Psoas muscle (tissue), 8 donors: Measurements from ENCODE around the gene RGCC. TPM values are rescaled to one million over a fixed set of nuclear protein-coding genes. Genes with fewer than 3 reads are reported as not detected.
A peak's percentile ranks its signal among the peaks of the same experiment; 100 is the strongest.

Source experiments
- ATAC-seq, 4 donors: fragments of 200-7000 bp; cut with Tn5 transposase; one replicate each; pipeline ENCODE4 v1.9.1; 2020; ENCODE audit warnings: moderate library complexity in 3 of 4, mild to moderate bottlenecking in 2 of 4
- DNase-seq, 2 donors: peaks; one replicate each; pipeline ENCODE4 v3.0.0-alpha.2; 2020
- H3K27ac ChIP-seq: fragments of 200-600 bp; one replicate; pipeline ENCODE4 v1.8.0; 2022
- H3K27me3 ChIP-seq, 3 donors: fragments of 200-600 bp in 1 of 3; one replicate each; pipeline versions ENCODE4 v1.6.1 to v1.8.0; 2013 to 2022; ENCODE audit warnings: low read length in 2 of 3, mild to moderate bottlenecking in 2 of 3, moderate library complexity in 1 of 3; ENCODE audit not compliant: insufficient read depth in 3 of 3
- H3K36me3 ChIP-seq, 2 donors: fragments of 200-600 bp in 1 of 2; one replicate each; pipeline versions ENCODE4 v1.6.1 to v1.8.0; 2013 to 2022; ENCODE audit warnings: low read depth in 1 of 2, mild to moderate bottlenecking in 1 of 2, moderate library complexity in 1 of 2; ENCODE audit not compliant: insufficient read depth in 1 of 2
- H3K4me1 ChIP-seq: fragments of 200-600 bp; one replicate; pipeline ENCODE4 v1.8.0; 2022
- H3K4me3 ChIP-seq: fragments of 200-600 bp; one replicate; pipeline ENCODE4 v1.8.0; 2022; ENCODE audit warnings: mild to moderate bottlenecking
- H3K9me3 ChIP-seq: fragments of 200-600 bp; one replicate; pipeline ENCODE4 v1.8.0; 2022
- WGBS, 3 donors: extraction: QIAGEN DNeasy Blood & Tissue Kit; methylation state at CpG; one replicate each; pipeline versions ENCODE4 v1.1.6 to v1.1.7; 2013; 5-methylcytosine and 5-hydroxymethylcytosine counted together
- intact Hi-C, 2 donors: fragments of 100-400 bp; cut with DNase I; formaldehyde crosslinking; loops; one replicate each; pipeline versions ENCODE4 v1.11.0 to v1.14.2; 2022
- polyA plus RNA-seq, 3 donors: library from polyadenylated mRNA; stranded (reverse); fragments of 200-250 nt; gene quantifications; one replicate each; pipeline ENCODE4 v1.2.3, GENCODE V29; 2013
- total RNA-seq, 4 donors: library from RNA; stranded (reverse); fragmentation: NEBNext Ultra II Directional in 2 of 4; extraction: Animal tissue kit (Norgen Biotek cat#: 25700) in 2 of 4; gene quantifications; one replicate each; pipeline versions ENCODE4 v1.2.1 to v1.2.4, GENCODE V29; 2021 to 2023
- TF ChIP-seq, protein P1 (sequence below): fragments of 200-600 bp; IDR thresholded peaks from one replicate; pipeline ENCODE4 v1.8.0; 2022; ENCODE audit warnings: antibody characterized with exemption
- donor health status: healthy with polysubstance abuse.
- donor health status: DM: no; HTN: no; CAD: no; lungs with moderate emphysema.
- donor health status: Bipolar disorder and iron deficiency.
- donor health status: healthy.
- donor health status: DM: yes; HTN: yes; CAD: no.
- donor health status: DM: no; HTN: no; CAD: no.
- donor health status: DM: no; HTN: no; CAD: no.
- donor health status: DM: yes; HTN: yes; CAD: no.

The RGCC gene
- total and polyA plus RNA-seq, 7 donors = 10.1 to 35.1 (median 19.1) TPM

DNA sequence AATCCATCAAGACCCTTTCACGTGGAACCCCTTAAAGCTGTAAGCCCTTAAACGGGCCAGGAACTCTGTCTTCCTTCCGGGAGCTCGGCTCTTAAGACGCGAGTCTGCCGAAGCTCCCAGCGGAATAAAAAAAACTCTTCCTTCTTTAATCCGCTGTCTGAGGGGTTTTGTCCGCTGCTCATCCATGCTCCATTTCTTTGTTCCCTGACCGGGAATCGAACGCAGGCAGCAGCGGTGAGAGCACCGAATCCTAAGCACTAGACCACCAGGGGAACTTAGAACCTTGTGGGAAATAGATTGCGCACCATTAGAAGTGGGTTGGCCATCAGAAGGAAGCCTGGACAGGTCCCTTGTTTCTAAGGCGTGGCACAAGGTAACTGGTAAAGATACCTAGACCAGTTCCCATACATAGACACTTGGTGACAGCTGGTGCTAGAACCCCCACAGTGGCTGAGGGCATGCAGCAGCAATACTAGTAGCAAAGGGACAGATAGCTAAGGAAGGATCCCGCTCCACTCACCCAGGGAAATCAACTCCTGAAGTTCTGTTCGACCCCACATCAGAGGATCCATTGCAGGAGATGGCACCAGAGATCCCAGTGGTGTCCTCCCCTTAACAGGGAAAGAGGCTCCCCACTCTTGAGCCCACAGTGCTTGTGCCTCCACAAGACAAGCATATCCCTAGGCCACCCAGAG, 1.5 kb upstream of the RGCC start:
- intact Hi-C loops = loop anchor here (5.0 to 10.0 kb wide), 2 partner anchors 189 to 196 kb away; no protein-coding TSS in a partner anchor
- Histone ChIP-seq H3K4me3 (no peak overlapping the region), H3K27ac (no peak overlapping the region), H3K9me3 (no peaks in the 10 kb centered on the region), H3K4me1 (peaks cover 14% of the 10 kb centered on the region), H3K36me3 (no peaks in the 10 kb centered on the region), H3K27me3 (peaks cover 0 to 53% (median 7%) of the 10 kb centered on the region in 3 donors)
- WGBS, 3 donors = 46 to 47% (median 46%) methylated on average over 19 of the region's 19 CpGs
- TF ChIP-seq, protein P1, sequence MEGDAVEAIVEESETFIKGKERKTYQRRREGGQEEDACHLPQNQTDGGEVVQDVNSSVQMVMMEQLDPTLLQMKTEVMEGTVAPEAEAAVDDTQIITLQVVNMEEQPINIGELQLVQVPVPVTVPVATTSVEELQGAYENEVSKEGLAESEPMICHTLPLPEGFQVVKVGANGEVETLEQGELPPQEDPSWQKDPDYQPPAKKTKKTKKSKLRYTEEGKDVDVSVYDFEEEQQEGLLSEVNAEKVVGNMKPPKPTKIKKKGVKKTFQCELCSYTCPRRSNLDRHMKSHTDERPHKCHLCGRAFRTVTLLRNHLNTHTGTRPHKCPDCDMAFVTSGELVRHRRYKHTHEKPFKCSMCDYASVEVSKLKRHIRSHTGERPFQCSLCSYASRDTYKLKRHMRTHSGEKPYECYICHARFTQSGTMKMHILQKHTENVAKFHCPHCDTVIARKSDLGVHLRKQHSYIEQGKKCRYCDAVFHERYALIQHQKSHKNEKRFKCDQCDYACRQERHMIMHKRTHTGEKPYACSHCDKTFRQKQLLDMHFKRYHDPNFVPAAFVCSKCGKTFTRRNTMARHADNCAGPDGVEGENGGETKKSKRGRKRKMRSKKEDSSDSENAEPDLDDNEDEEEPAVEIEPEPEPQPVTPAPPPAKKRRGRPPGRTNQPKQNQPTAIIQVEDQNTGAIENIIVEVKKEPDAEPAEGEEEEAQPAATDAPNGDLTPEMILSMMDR = no peak
- DNase-seq (no peak), ATAC-seq (no peak)

DNA sequence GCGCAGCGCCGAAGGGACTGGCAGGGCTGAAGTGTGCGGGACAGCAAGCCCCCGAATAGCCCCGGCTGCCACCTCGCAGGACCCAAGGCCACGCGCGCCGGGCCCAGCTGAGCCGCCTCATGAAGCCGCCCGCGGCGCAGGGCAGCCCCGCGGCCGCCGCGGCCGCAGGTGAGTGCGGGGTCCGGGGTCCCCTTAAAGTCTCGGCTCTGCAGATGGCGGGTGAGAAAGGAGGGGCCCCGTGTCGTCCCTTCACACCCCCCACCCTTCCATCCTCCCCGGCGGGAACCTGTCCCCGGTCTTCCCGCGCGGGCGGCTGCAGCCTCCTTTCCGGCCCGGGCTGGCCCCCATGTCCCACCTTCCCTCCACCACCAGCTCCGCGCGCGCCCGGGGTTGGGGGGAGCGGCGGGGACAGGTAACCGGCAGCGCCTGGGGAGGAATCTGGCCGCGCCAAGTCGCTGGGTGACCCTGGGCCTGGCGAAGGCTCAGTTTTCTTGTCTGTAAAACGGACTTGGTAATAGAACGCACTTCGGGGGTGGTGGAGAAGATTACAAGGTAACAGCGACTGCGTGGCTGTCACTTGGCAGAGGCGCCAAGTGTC, 338 bp downstream of the RGCC start:
- Histone ChIP-seq H3K4me1 (peaks cover 14% of the 10 kb centered on the region), H3K27ac (peak overlapping the region; percentile 52), H3K4me3 (peak overlapping the region; percentile 79), H3K9me3 (no peaks in the 10 kb centered on the region), H3K36me3 (no peaks in the 10 kb centered on the region), H3K27me3 (peaks cover 0 to 56% (median 7%) of the 10 kb centered on the region in 3 donors)
- DNase-seq (peak; percentile 27 to 57), ATAC-seq (peak; percentile 12 to 26 (median 22))
- intact Hi-C loops = loop anchor here (5.0 to 10.0 kb wide), 2 partner anchors 187 to 195 kb away; no protein-coding TSS in a partner anchor
- WGBS, 3 donors = 0 to 2% (median 1%) methylated on average over 30 to 56 of the region's 56 CpGs
- TF ChIP-seq, protein P1 = no peak

DNA sequence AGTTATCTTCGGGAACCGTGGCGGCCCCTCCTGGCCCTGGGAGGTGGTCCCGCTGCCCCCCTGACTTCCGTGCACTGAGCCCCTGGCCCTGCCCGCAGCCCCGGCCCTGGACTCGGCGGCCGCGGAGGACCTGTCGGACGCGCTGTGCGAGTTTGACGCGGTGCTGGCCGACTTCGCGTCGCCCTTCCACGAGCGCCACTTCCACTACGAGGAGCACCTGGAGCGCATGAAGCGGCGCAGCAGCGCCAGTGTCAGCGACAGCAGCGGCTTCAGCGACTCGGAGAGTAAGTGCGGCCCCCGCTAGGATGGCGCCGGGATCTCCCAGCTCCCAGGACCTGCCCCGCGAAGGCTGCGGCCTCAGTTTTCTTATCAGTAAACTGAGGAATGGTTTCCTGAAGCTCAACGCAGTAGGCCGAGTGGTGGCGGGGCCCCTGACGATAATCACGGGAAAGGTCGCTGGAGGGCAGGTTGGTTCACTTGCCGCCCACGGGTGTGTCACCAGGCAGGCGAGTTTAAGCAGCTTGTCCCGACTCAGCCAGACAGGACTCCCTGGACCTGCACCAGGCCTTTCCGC, 924 bp downstream of the RGCC start:
- Histone ChIP-seq H3K27me3 (peaks cover 0 to 56% (median 7%) of the 10 kb centered on the region in 3 donors), H3K27ac (peak overlapping the region; percentile 52), H3K9me3 (no peaks in the 10 kb centered on the region), H3K4me3 (peak overlapping the region; percentile 79), H3K36me3 (no peaks in the 10 kb centered on the region), H3K4me1 (peaks cover 14% of the 10 kb centered on the region)
- intact Hi-C loops = loop anchor here (5.0 to 10.0 kb wide), 2 partner anchors 187 to 194 kb away; no protein-coding TSS in a partner anchor
- ATAC-seq (peak; percentile 31 to 69 (median 48)), DNase-seq (peak; percentile 40 to 59)
- WGBS, 3 donors = 3% methylated on average over 42 to 50 of the region's 50 CpGs
- TF ChIP-seq, protein P1 = no peak

DNA sequence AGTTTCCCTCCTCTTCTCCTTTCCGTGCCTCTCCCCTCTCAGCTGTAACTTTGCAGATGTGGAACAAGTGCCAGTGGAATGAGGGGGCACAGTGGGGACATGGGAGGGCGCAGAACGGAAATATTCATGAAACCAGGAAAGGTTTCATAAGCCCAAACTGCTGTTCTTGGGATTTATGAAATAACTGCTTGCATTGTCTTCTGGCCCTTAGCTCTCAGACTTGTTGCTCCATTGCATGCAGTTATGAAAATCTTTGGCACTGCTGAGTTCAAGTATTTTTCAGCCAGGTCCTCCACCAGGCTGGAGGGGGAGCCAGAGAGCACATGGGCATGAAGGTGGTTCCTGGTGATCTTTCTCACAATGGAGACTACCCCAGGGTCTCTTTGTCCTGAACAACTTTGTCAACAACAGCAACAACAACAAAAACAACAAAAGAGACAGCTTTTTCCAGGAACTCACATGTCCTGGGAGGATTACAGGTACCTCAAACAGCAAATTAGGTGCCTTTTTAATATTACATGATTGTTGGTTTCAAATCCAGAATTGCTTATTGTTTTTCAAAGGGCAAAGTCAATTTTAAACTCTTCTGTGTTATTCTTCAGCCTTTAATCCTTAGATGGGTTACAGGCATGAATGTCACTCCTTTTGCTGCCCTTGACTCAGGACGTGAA, 1.5 kb downstream of the RGCC start:
- ATAC-seq (peak in 3 of 4 donors; percentile 43 to 71 (median 62)), DNase-seq (peak in 1 of 2 donors; percentile 37)
- peak overlapping the region; percentile 79 for H3K4me3 ChIP-seq
- no peaks in the 10 kb centered on the region for H3K36me3 ChIP-seq
- peak overlapping the region; percentile 52 for H3K27ac ChIP-seq
- TF ChIP-seq, protein P1 = peak; percentile 49
- 28 to 39% (median 36%) methylated on average over 4 of the region's 4 CpGs for WGBS, 3 donors
- peaks cover 14% of the 10 kb centered on the region for H3K4me1 ChIP-seq
- intact Hi-C loops = loop anchor here (5.0 to 10.0 kb wide), 2 partner anchors 186 to 193 kb away; no protein-coding TSS in a partner anchor
- no peaks in the 10 kb centered on the region for H3K9me3 ChIP-seq
- H3K27me3 ChIP-seq = peaks cover 0 to 56% (median 7%) of the 10 kb centered on the region in 3 donors
